Measurements from ENCODE around the gene SBNO2. TPM values are rescaled to one million over a fixed set of nuclear protein-coding genes. Genes with fewer than 3 reads are reported as not detected.
"Not testable (repeated sequence)": the region's sequence is repeated elsewhere in the genome, so short reads cannot be mapped to it uniquely, and the experiment has no call there.

SBNO2 gene
- total RNA-seq, 4 donors from 2014 or later = 22.2 to 49.8 (median 30.9) TPM

DNA sequence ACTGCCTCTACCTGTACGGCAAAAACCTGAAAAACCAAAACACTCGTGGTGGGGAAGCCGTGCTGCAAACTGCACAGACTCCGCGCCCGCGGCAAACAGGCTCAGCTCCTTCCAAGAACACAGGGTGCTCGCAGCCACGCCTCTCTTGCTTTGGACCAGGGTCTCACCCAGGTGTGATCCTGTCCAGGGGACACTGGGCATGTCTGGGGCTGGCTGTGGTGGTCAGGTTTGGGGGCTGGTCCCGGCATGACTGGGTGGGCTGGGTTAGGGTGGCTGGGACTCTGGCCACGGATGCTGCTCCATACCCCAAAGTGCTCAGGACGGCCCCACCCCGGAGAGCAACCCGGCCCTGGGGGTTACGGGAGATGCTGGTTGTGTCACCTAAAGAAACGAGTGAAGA is 56.4 kb downstream of the SBNO2 start:
- Histone ChIP-seq H3K4me3 (no peak overlapping the region), H3K27ac (no peak overlapping the region), H3K4me1 (peaks cover 5 to 12% of the 10 kb centered on the region in 2 donors), H3K9me3 (no peaks in the 10 kb centered on the region), H3K27me3 (no peaks in the 10 kb centered on the region), H3K36me3 (peaks cover 0 to 72% of the 10 kb centered on the region in 2 donors)
- intact Hi-C loops (cut with DNase I; ENCODE audit: low total_unique reads) = no loop called here
- in situ Hi-C loops (cut with MboI; ENCODE audit: low sequenced_read_pairs in 4 of 4) = loop anchor here in 3 of 4 donors (5.0 to 10.0 kb wide), 2 partner anchors 75 to 77 kb away; no protein-coding TSS in a partner anchor
- TF ChIP-seq, protein P1, sequence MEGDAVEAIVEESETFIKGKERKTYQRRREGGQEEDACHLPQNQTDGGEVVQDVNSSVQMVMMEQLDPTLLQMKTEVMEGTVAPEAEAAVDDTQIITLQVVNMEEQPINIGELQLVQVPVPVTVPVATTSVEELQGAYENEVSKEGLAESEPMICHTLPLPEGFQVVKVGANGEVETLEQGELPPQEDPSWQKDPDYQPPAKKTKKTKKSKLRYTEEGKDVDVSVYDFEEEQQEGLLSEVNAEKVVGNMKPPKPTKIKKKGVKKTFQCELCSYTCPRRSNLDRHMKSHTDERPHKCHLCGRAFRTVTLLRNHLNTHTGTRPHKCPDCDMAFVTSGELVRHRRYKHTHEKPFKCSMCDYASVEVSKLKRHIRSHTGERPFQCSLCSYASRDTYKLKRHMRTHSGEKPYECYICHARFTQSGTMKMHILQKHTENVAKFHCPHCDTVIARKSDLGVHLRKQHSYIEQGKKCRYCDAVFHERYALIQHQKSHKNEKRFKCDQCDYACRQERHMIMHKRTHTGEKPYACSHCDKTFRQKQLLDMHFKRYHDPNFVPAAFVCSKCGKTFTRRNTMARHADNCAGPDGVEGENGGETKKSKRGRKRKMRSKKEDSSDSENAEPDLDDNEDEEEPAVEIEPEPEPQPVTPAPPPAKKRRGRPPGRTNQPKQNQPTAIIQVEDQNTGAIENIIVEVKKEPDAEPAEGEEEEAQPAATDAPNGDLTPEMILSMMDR (IDR thresholded peaks at IDR 0.05 in 4 of 5, conservative IDR thresholded peaks at IDR 0.05 in 1 of 5) = no peak
- no peak for TF ChIP-seq POLR2A (IDR thresholded peaks at IDR 0.05)
- DNase-seq (no peak), ATAC-seq (no peak)

DNA sequence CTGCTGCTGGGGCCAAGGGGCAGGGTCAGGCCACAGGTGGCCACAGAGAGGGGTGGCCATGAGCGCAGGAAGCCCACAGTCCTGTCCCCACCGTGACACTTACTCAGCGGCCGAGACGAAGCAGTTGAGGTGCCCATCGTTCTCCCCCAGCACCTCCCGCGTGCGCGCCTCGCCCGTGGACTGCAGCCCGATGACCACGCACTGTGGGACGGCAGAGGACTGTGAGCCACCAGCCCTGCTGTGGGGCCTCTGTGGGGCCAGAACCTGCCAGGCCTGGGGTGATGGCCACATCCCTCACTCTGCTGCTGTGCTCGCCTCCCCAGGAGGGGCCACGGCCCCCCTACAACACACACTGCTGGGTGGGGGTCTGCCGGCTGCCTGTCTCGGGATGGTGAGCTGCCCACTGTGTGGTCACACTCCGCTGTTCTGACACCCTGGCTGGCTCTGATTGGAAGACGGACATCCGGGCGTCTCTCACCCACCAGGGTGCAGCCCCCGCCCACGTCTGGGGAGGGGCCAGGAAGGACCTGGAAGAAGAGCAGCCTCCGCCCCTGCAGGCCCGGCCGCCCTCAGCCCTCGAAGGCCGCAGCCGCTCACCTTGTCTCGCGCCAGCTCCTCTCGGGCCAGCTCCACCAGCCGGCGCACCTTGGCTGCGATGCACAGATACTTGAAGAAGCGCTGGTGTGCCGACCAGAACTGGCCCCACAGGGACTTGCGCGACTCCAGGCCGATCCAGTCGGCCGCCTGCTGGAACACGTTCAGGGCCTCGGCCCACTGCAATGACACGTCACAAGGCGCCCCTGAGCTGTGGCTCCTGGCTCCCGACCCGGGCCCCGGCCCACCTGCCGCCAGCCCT is 57.1 kb downstream of the SBNO2 start:
- in situ Hi-C loops (cut with MboI; ENCODE audit: low sequenced_read_pairs in 4 of 4) (loop anchor here in 3 of 4 donors (5.0 to 10.0 kb wide), 2 partner anchors 75 to 78 kb away; no protein-coding TSS in a partner anchor), intact Hi-C loops (cut with DNase I; ENCODE audit: low total_unique reads) (no loop called here)
- ATAC-seq = no peak
- Histone ChIP-seq H3K27ac (no peak overlapping the region), H3K4me3 (no peak overlapping the region), H3K4me1 (peaks cover 5 to 12% of the 10 kb centered on the region in 2 donors), H3K27me3 (no peaks in the 10 kb centered on the region), H3K36me3 (peaks cover 0 to 65% of the 10 kb centered on the region in 2 donors), H3K9me3 (no peaks in the 10 kb centered on the region)
- no peak for TF ChIP-seq POLR2A (IDR thresholded peaks at IDR 0.05)
- TF ChIP-seq, protein P1 (IDR thresholded peaks at IDR 0.05 in 4 of 5, conservative IDR thresholded peaks at IDR 0.05 in 1 of 5) = no peak
- DNase-seq = no peak

DNA sequence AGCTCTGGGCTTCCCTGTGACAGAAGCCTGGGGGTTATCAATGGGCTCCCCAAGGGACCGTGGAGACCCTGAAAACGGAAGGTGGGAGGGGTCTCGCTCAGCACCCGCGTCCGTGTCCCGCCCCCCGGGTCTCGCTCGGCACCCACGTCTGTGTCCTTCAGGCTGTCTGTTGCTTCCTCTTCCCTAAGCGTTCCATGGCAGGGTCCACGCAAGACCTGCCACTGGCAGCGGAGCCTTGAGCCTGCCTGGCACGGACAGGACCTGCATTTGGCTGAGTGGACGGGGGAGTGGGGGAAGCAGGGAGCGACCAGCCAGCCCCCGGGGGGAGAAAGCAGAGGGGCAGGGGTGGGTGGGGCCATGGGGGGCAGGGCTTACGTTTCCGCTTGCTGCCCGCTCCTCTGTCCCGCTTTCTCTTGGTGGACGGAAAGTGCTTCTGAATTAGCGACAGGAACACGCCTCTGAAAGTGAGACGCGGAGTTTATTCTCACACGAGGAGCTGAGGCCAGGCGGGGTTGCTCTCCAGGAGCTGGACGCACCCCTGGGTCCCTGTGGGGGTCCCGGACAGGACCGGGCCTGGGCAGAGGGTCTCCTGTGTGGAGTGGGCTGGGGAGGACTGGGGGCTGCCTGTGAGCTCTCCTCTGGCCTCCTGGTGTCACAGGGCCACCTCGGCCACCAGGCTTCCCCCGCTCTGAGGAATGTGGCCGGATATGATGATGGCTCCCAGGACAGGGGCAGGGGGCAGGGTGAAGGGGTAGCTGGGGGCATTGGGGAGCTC is 58.2 kb downstream of the SBNO2 start:
- H3K9me3 ChIP-seq = no peaks in the 10 kb centered on the region
- ATAC-seq (no peak), DNase-seq (no peak)
- in situ Hi-C loops (cut with MboI; ENCODE audit: low sequenced_read_pairs in 4 of 4) (loop anchor here in 3 of 4 donors (5.0 to 10.0 kb wide), 2 partner anchors 76 to 79 kb away; no protein-coding TSS in a partner anchor), intact Hi-C loops (cut with DNase I; ENCODE audit: low total_unique reads) (no loop called here)
- no peak for TF ChIP-seq POLR2A (IDR thresholded peaks at IDR 0.05)
- TF ChIP-seq, protein P1 (IDR thresholded peaks at IDR 0.05 in 4 of 5, conservative IDR thresholded peaks at IDR 0.05 in 1 of 5) = no peak
- H3K36me3 ChIP-seq = peaks cover 0 to 54% of the 10 kb centered on the region in 2 donors
- no peak overlapping the region for H3K27ac ChIP-seq
- no peaks in the 10 kb centered on the region for H3K27me3 ChIP-seq
- H3K4me3 ChIP-seq = no peak overlapping the region
- H3K4me1 ChIP-seq = peaks cover 5 to 12% of the 10 kb centered on the region in 2 donors

DNA sequence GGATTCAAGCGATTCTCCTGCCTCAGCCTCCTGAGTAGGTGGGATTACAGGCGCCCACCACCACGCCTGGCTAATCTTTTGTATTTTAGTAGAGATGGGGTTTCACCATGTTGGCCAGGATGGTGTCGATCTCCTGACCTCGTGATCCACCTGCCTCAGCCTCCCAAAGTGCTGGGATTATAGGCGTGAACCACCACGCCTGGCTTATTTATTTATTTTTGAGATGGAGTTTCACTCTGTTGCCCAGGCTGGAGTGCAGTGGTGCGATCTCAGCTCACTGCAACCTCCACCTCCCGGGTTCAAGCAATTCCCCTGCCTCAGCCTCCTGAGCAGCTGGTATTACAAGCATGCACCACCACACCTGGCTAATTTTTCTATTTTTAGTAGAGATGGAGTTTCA is 59.3 kb downstream of the SBNO2 start:
- Histone ChIP-seq H3K27ac (peak overlapping the region in 1 of 4 donors; percentile 80), H3K4me1 (peaks cover 5 to 12% of the 10 kb centered on the region in 2 donors), H3K36me3 (peaks cover 0 to 43% of the 10 kb centered on the region in 2 donors)
- in situ Hi-C loops (cut with MboI; ENCODE audit: low sequenced_read_pairs in 4 of 4) = loop anchor here in 3 of 4 donors (5.0 to 10.0 kb wide), 2 partner anchors 78 to 80 kb away; no protein-coding TSS in a partner anchor
- not testable (repeated sequence) for H3K9me3 ChIP-seq, H3K4me3 ChIP-seq, ATAC-seq, H3K27me3 ChIP-seq, DNase-seq
- intact Hi-C loops (cut with DNase I; ENCODE audit: low total_unique reads) = loop anchor here (5.0 kb wide), 2 partner anchors 38 to 78 kb away; no protein-coding TSS in a partner anchor
